GM21723 (cell line): Measurements from ENCODE around the gene PIGN.
A peak's percentile ranks its signal among the peaks of the same experiment; 100 is the strongest.
"Not testable (repeated sequence)": the region's sequence is repeated elsewhere in the genome, so short reads cannot be mapped to it uniquely, and the experiment has no call there.

Source experiments
- ATAC-seq: cut with Tn5 transposase; IDR thresholded peaks from one replicate; pipeline ENCODE4 v1.9.1; 2021; ENCODE audit warnings: mild to moderate bottlenecking, moderate library complexity; ENCODE audit not compliant: unreplicated experiment

Gene PIGN

GRCh38 chr18:62179213-62179612, 7.6 kb downstream of the PIGN start:
- ATAC-seq, result no peak

- ATAC-seq, result no peak
Measured at GRCh38 chr18:62177271-62177670, 9.6 kb downstream of the PIGN start.

GRCh38 chr18:62175521-62175920, 11.3 kb downstream of the PIGN start:
- ATAC-seq, result no peak

- ATAC-seq, result no peak
Measured at GRCh38 chr18:62172298-62172697, 14.6 kb downstream of the PIGN start.

- ATAC-seq, result no peak
Measured at GRCh38 chr18:62170857-62171256, 16.0 kb downstream of the PIGN start.

- not testable (repeated sequence) for ATAC-seq
Measured at GRCh38 chr18:62166524-62166923, 20.3 kb downstream of the PIGN start.

GRCh38 chr18:62165583-62165982, 21.3 kb downstream of the PIGN start:
- no peak for ATAC-seq

- ATAC-seq, result no peak
Measured at GRCh38 chr18:62164855-62165487, 21.9 kb downstream of the PIGN start.

- no peak for ATAC-seq
Measured at GRCh38 chr18:62164310-62164709, 22.5 kb downstream of the PIGN start.

GRCh38 chr18:62157843-62158242, 29.0 kb downstream of the PIGN start:
- ATAC-seq, result no peak

GRCh38 chr18:62152844-62153243, 34.0 kb downstream of the PIGN start:
- ATAC-seq, result peak; percentile 63

- no peak for ATAC-seq
Measured at GRCh38 chr18:62151068-62151771, 35.6 kb downstream of the PIGN start.

- no peak for ATAC-seq
Measured at GRCh38 chr18:62144338-62144737, 42.5 kb downstream of the PIGN start.

GRCh38 chr18:62140259-62140658, 46.6 kb downstream of the PIGN start:
- ATAC-seq, result no peak

GRCh38 chr18:62138461-62139235, 48.2 kb downstream of the PIGN start:
- ATAC-seq, result no peak

- ATAC-seq, result peak; percentile 83
Measured at GRCh38 chr18:62131301-62131909, 55.5 kb downstream of the PIGN start.

GRCh38 chr18:62128157-62128556, 58.7 kb downstream of the PIGN start:
- no peak for ATAC-seq

- no peak for ATAC-seq
Measured at GRCh38 chr18:62126737-62127136, 60.1 kb downstream of the PIGN start.

- ATAC-seq, result no peak
Measured at GRCh38 chr18:62125702-62126101, 61.2 kb downstream of the PIGN start.

- ATAC-seq, result no peak
Measured at GRCh38 chr18:62122330-62122729, 64.5 kb downstream of the PIGN start.

- ATAC-seq, result no peak
Measured at GRCh38 chr18:62119884-62120283, 67.0 kb downstream of the PIGN start.
